Retinal pigment epithelial cell (primary cell): ENCODE results near the gene SPINT3.

ENCODE experiments used
- DNase-seq: peaks from one replicate; pipeline ENCODE4 v3.0.0-alpha.2; 2010; ENCODE audit warnings: low read depth
- H3K4me3 ChIP-seq: 2 replicates; pipeline ENCODE4 v1.5.1; 2011; ENCODE audit warnings: mild to moderate bottlenecking, low read length, control low read depth, moderate library complexity
- CTCF ChIP-seq: conservative IDR thresholded peaks from 2 replicates; pipeline ENCODE4 v1.5.1; 2011; ENCODE audit warnings: low read depth, low read length, control low read depth, inconsistent platforms

SPINT3 gene

DNA sequence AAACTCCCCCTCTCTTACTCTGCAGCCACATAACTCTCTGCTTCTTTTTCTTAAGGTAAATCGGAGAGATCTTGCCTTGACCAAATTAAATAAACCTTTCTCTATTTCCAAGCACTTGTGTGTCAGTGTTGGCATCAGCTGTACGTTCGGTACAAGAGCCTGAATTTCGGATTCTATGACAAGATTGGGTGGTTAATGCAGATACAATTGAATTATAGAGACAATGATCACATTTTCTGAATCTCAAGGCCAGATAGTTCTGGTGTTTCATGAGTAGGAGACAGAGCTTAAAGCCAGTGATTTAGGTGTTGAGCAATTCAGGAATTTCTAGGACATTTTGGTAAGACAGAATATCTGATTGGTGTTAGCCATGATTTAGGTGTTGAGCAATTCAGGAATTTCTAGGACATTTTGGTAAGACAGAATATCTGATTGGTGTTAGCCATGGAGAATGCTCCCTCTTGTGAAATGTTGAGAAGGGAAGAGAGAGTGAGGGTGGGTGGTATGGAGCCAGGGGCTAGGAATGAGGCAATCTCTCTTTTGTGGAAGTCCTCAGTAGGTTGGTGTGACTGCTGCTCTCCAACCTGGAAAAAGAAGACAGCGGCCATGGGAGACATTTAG is 5.1 kb downstream of the SPINT3 start:
- no peak for TF ChIP-seq CTCF
- no peak overlapping the region for H3K4me3 ChIP-seq
- no peak for DNase-seq

GRCh38 chr20:45509091-45509490 is 6.3 kb downstream of the SPINT3 start:
- no peak overlapping the region for H3K4me3 ChIP-seq
- DNase-seq, result no peak
- no peak for TF ChIP-seq CTCF

DNA sequence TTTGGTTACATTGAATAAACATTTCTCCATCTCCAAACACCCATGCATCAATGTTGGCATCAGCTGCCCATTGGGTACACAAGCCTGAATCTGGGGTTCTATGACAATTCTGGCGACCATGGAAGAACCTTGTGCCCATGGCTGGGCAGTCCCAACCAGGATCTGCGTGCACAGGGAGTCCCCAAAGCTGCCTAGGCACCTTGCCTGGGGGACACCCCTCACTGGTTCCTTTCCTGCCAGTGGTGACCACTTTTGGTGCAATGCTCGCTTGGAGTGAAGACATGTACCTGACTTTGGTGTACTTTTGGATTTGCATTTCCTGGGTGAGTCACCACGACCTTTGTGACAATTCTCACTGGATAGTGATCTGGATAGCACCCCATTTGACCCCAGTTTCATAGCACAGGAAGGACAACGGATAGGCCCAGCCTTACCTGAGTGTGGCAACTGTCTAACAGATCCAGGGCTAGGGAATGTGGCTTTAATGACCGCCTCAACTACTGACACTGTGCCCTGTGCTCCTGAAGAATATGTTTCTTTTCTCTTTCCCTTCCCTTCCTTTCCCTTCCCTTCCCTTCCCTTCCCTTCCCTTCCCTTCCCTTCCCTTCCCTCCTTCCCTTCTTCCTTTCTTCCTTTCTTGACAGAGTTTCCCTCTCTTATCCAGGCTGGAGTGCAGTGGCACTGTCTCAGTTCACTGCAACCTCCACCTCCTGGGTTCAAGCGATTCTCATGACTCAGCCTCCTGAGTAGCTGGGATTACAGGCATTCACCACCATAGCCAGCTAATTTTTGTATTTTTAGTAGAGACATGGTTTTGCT is 7.1 kb downstream of the SPINT3 start:
- no peak overlapping the region for H3K4me3 ChIP-seq
- no peak for TF ChIP-seq CTCF
- DNase-seq, result no peak

- DNase-seq, result no peak
- H3K4me3 ChIP-seq, result no peak overlapping the region
- no peak for TF ChIP-seq CTCF
Observed at GRCh38 chr20:45507011-45507820, 8.2 kb downstream of the SPINT3 start.

- no peak overlapping the region for H3K4me3 ChIP-seq
- TF ChIP-seq CTCF, result no peak
- DNase-seq, result no peak
Observed at GRCh38 chr20:45506398-45506797, 9.0 kb downstream of the SPINT3 start.

GRCh38 chr20:45503403-45503802 is 12.0 kb downstream of the SPINT3 start:
- DNase-seq, result no peak
- no peak overlapping the region for H3K4me3 ChIP-seq
- no peak for TF ChIP-seq CTCF
